ENCODE data around the gene DLG1.
A peak's percentile ranks its signal among the peaks of the same experiment; 100 is the strongest.

The DLG1 gene

DNA sequence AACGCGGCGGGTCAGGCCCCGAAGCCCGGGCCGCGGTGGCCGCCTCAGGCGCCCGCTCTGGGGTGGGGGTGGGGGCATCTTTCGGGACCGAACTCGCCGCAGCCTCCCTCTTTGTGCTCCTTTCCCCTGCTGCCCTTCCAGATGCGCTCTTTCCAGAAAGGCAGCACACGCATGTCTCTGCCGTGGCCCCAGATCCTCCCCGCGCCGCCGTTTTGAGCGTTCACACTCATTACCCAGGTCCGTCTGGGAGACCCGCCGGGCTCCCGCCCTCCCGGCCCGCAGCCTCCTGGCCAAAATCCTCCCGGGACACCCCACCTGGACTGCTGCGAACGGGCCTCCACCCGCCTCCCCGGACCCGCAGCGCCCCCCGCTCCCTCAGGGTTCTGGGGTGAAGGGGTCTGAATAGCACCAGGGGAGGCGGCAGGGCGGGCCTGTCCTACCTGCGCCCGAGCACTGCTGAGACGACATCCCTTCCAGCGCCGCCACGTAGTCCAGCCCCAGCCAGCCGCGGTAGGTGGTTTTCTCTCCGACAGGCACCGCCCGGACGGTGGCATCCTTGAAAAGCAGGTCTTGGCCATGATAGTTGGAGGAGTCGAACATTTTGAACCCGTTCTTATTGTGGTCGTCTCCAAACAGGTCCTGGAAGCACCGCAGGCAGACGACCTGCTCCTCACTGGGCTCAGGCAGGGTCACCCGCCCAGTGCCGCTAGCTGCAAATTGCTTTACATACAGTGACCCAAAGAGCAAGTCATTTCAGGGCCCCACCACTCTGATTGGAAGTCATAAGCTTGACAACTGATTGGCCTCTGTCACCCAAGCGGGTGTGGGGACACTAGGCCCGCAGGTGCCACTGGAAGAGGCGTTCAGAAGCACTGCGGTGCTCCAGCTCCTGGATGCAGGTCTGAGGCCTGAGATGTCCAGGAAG, 294.7 kb downstream of the DLG1 start:
- Histone ChIP-seq H3K4me3 (ENCODE audit: insufficient read length, low read depth) (peak overlapping the region; percentile 39), H3K9me3 (ENCODE audit: insufficient read depth, low read length) (no peaks in the 10 kb centered on the region), H3K36me3 (ENCODE audit: insufficient read depth, insufficient read length, low read length) (peaks cover 44% of the 10 kb centered on the region), H3K9ac (ENCODE audit: insufficient read length, low read depth) (peak overlapping the region; percentile 84), H3K27me3 (ENCODE audit: insufficient read depth, insufficient read length) (peaks cover 5% of the 10 kb centered on the region), H3K4me1 (ENCODE audit: insufficient read depth, insufficient read length) (peaks cover 18% of the 10 kb centered on the region)
- no peak for DNase-seq (ENCODE audit: low read depth, low spot score)
- TF ChIP-seq SUZ12 (IDR thresholded peaks at IDR 0.05; ENCODE audit: extremely low read depth, insufficient read depth, insufficient read length) (no peak), YY1 (IDR thresholded peaks at IDR 0.05; ENCODE audit: insufficient read depth, insufficient read length) (no peak), ZNF274 (IDR thresholded peaks at IDR 0.05; ENCODE audit: low read depth, low read length) (no peak)

DNA sequence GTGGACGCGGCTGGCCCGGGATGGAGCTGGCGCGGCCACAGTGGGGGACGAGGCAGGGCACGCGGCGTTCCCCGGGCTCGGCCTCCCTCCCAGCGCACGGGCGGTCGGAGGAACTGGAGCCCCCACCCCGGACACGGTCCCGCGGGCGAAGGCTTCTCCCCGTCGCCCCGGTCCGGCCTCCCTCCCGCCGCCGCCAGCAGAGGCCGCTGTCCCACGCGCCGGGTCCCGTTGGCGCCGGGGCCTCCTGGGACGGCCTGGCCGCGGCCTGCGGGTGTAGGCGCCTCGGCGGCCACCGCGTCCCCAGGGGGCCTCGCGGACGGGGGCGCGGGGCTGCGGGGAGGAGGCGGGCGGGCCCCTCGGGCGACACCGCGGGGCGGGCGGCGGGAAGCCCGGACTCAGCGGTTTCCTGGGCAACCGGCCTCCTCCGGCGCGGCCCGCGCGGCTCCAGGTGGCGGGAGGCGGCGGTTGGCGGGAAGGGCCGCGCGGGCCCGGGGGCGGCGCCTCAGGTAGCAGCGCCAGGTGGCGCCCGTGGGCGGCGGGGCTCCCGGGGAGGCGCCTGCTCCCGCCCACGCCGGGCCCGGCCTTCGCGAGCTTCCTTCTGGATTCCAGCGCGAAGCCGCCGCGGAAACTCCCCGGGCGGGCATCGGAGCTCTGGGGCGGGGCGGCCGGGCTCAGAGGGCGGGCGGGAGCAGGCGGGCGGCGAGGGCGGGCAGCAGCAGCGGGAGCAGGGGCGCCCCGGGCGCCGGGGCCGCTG, 295.5 kb downstream of the DLG1 start:
- TF ChIP-seq ZNF274 (IDR thresholded peaks at IDR 0.05; ENCODE audit: low read depth, low read length) (no peak), SUZ12 (IDR thresholded peaks at IDR 0.05; ENCODE audit: extremely low read depth, insufficient read depth, insufficient read length) (no peak), YY1 (IDR thresholded peaks at IDR 0.05; ENCODE audit: insufficient read depth, insufficient read length) (no peak)
- peaks cover 18% of the 10 kb centered on the region for H3K4me1 ChIP-seq (ENCODE audit: insufficient read depth, insufficient read length)
- no peaks in the 10 kb centered on the region for H3K9me3 ChIP-seq (ENCODE audit: insufficient read depth, low read length)
- H3K27me3 ChIP-seq (ENCODE audit: insufficient read depth, insufficient read length): peaks cover 5% of the 10 kb centered on the region
- no peak for DNase-seq (ENCODE audit: low read depth, low spot score)
- H3K36me3 ChIP-seq (ENCODE audit: insufficient read depth, insufficient read length, low read length): peaks cover 36% of the 10 kb centered on the region
- peak overlapping the region; percentile 84 for H3K9ac ChIP-seq (ENCODE audit: insufficient read length, low read depth)
- peak overlapping the region; percentile 39 for H3K4me3 ChIP-seq (ENCODE audit: insufficient read length, low read depth)

DNA sequence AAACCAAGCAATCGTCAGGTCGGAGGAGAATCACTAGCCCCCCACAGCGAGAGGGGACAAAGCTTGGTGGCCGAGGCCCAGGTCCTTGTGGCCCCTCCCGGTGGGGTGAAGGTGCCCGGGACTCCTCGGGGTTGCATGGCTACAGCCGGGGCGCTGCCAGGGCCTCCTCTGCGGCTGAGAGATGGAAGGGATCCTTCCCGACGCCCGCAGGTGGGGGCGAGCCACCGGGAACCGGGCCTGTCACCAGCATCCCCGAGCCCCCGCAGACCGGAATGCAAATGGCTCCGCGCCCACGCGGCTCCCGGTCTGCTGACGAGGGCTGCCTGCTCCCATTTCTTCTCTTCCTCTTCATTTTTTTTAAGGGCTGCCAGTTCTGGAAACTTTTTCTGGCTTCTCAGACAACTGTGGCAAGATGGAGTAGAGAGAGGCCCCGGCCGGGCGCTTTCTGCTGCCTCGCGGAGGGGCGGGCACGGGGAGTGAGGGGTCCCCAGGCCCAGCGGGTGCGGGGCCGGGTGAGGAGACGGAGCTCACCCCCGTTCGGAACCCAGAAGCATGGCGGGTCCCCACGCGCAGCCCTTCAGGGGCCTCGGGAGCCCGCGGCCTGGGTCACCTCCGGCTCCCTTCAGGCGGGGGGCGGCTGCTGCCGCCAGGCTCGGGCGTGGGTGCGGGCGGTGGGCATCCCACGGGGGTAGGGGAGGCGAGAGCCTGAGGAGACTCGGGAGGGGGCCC, 296.3 kb downstream of the DLG1 start:
- no peak for TF ChIP-seq ZNF274 (IDR thresholded peaks at IDR 0.05; ENCODE audit: low read depth, low read length)
- no peak for TF ChIP-seq SUZ12 (IDR thresholded peaks at IDR 0.05; ENCODE audit: extremely low read depth, insufficient read depth, insufficient read length)
- TF ChIP-seq YY1 (IDR thresholded peaks at IDR 0.05; ENCODE audit: insufficient read depth, insufficient read length): no peak
- Histone ChIP-seq H3K9me3 (ENCODE audit: insufficient read depth, low read length) (no peaks in the 10 kb centered on the region), H3K4me1 (ENCODE audit: insufficient read depth, insufficient read length) (peaks cover 14% of the 10 kb centered on the region), H3K27me3 (ENCODE audit: insufficient read depth, insufficient read length) (peaks cover 5% of the 10 kb centered on the region), H3K36me3 (ENCODE audit: insufficient read depth, insufficient read length, low read length) (peaks cover 33% of the 10 kb centered on the region), H3K4me3 (ENCODE audit: insufficient read length, low read depth) (no peak overlapping the region), H3K9ac (ENCODE audit: insufficient read length, low read depth) (peak overlapping the region; percentile 58)
- no peak for DNase-seq (ENCODE audit: low read depth, low spot score)

DNA sequence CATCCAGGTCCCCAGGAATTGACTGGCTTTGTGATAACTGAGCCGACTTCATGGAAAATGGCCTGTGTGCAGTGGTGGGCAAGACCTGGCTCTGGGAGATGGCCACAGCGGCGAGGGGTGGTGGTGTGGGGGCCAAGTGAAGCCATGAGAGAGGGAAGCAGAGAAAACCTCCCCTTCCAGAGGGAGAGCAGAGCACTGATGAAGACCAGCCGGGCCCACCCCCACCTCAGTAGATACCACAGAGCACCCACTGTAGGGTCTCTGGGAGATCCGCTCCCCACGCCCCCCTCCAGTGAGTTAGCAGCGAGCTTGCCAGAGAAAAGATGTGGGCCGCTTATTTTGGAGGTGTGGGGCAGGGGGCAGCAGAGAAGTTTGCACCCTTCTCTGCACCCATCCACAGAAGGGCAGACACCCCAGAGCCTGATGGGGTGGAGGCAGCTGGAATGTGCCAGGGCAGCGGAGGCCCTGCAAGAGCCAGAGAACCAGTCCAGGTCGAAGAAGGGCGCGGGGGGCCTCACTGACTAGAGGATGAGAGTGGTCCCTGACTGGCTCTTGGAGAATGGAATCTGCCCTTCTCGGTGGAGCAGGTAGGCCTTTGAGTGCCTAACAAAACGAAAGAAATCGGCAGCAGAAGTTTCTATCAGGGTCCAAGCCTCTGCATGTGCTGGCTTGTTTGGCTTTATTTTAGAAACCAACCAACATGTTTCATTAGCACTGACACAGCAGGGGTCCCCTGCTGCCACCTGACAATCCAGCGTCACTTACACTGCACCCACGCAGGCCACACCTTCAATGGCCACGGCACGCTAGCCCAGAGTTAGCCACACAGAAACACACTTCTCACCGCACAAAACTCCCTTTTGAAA, 297.1 kb downstream of the DLG1 start:
- Histone ChIP-seq H3K27me3 (ENCODE audit: insufficient read depth, insufficient read length) (peaks cover 5% of the 10 kb centered on the region), H3K9ac (ENCODE audit: insufficient read length, low read depth) (peak overlapping the region; percentile 28), H3K9me3 (ENCODE audit: insufficient read depth, low read length) (no peaks in the 10 kb centered on the region), H3K4me3 (ENCODE audit: insufficient read length, low read depth) (no peak overlapping the region), H3K4me1 (ENCODE audit: insufficient read depth, insufficient read length) (peaks cover 10% of the 10 kb centered on the region), H3K36me3 (ENCODE audit: insufficient read depth, insufficient read length, low read length) (peaks cover 25% of the 10 kb centered on the region)
- TF ChIP-seq SUZ12 (IDR thresholded peaks at IDR 0.05; ENCODE audit: extremely low read depth, insufficient read depth, insufficient read length) (no peak), ZNF274 (IDR thresholded peaks at IDR 0.05; ENCODE audit: low read depth, low read length) (no peak)
- DNase-seq (ENCODE audit: low read depth, low spot score): no peak

DNA sequence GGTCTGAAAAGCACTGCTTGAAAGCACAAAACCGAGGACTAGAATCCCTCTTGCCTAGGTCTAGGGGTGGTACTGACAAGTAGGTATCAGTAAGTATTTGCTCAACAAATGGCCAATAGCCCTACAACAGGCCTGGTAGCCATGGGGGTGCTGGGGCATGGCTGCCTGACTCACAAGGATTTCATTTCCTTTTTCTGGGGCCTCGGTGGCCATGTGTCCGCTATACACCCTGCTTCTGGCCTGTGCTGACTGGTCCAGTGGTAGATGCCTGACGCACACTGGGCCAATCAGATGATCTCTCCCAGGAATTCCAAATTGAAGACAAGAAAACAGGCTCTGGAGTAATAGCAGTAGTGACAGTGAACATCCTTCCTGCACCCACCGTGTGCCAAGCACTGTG, 298.2 kb downstream of the DLG1 start:
- Histone ChIP-seq H3K27me3 (ENCODE audit: insufficient read depth, insufficient read length) (peaks cover 5% of the 10 kb centered on the region), H3K36me3 (ENCODE audit: insufficient read depth, insufficient read length, low read length) (peaks cover 18% of the 10 kb centered on the region), H3K4me1 (ENCODE audit: insufficient read depth, insufficient read length) (peaks cover 14% of the 10 kb centered on the region), H3K4me3 (ENCODE audit: insufficient read length, low read depth) (no peak overlapping the region), H3K9ac (ENCODE audit: insufficient read length, low read depth) (no peak overlapping the region), H3K9me3 (ENCODE audit: insufficient read depth, low read length) (no peaks in the 10 kb centered on the region)
- no peak for TF ChIP-seq SUZ12 (IDR thresholded peaks at IDR 0.05; ENCODE audit: extremely low read depth, insufficient read depth, insufficient read length)
- TF ChIP-seq ZNF274 (IDR thresholded peaks at IDR 0.05; ENCODE audit: low read depth, low read length): no peak
- DNase-seq (ENCODE audit: low read depth, low spot score): no peak

DNA sequence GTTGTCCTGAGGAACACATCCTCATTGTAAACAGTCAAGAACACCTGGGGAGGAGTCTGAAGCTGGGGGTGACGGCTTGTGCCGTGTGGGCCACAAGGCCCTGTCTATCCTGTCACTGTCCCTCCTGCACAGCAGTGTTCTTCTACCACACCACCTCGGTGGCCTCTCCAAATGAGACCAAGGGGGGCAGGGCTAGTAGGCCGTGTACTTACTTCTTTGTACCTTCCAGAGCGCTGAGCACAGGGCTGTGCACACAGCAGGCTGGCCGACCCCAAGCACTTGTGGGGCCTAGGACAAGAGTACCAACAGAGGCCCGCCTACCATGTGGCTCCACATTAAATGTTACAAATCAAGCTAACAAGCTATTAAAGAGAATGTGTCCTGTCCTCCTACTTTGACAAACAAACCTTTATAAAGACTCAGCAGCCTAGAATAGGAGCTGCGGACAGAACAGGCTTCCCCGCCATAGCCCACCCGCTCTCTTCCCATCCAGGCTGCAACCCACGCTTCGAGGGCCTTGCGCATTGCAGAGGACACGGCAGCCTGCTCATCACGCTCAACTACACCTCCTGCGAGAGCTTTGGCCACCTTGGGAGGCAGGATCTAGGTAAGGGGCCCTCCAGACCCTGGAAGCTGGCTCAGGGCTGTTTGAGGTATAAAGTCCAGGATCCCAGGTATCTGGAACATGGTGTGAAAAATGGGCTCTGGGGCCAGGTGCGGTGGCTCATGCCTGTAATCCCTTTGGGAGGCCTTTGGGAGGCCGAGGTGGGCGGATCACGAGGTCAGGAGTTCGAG, 299.2 kb downstream of the DLG1 start:
- TF ChIP-seq YY1 (IDR thresholded peaks at IDR 0.05; ENCODE audit: insufficient read depth, insufficient read length) (no peak), ZNF274 (IDR thresholded peaks at IDR 0.05; ENCODE audit: low read depth, low read length) (no peak), SUZ12 (IDR thresholded peaks at IDR 0.05; ENCODE audit: extremely low read depth, insufficient read depth, insufficient read length) (no peak)
- no peaks in the 10 kb centered on the region for H3K9me3 ChIP-seq (ENCODE audit: insufficient read depth, low read length)
- peaks cover 16% of the 10 kb centered on the region for H3K4me1 ChIP-seq (ENCODE audit: insufficient read depth, insufficient read length)

More for the DNA sequence above, 299.2 kb downstream of the DLG1 start:
- Histone ChIP-seq H3K9ac (ENCODE audit: insufficient read length, low read depth) (no peak overlapping the region), H3K4me3 (ENCODE audit: insufficient read length, low read depth) (no peak overlapping the region), H3K36me3 (ENCODE audit: insufficient read depth, insufficient read length, low read length) (peaks cover 8% of the 10 kb centered on the region), H3K27me3 (ENCODE audit: insufficient read depth, insufficient read length) (no peaks in the 10 kb centered on the region)
- DNase-seq (ENCODE audit: low read depth, low spot score): no peak
